HCT116 (cell line): ENCODE results near the gene SAMD7. TPM values are rescaled to one million over a fixed set of nuclear protein-coding genes. Genes with fewer than 3 reads are reported as not detected.

Source experiments
- ATAC-seq: fragments of 200-7000 bp; cut with Tn5 transposase; 2 replicates; pipeline ENCODE4 v1.9.1; 2020; ENCODE audit warnings: mild to moderate bottlenecking, moderate library complexity
- Bru-seq: library from RNA; stranded (reverse); fragments of 400-500 nt; gene quantifications from one replicate; lab custom pipeline; 2021; lab: Mats Ljungman, UMichigan
- BruChase-seq, 2 experiments: library from RNA; stranded (reverse); fragments of 400-500 nt; gene quantifications; one replicate each; lab custom pipeline; 2021; lab: Mats Ljungman, UMichigan
- BruUV-seq: library from RNA; stranded (reverse); fragments of 400-500 nt; replicated peaks from 2 replicates; lab custom pipeline; 2021; lab: Mats Ljungman, UMichigan
- CTCF ChIA-PET: fragments of 300-600 bp; sonication (Branson Sonifier 250); formaldehyde crosslinking; loops from one replicate; lab custom pipeline; 2021; ENCODE audit warnings: antibody characterized with exemption; lab: Charles Lee
- POLR2A ChIA-PET: fragments of 300-600, 350-600 bp; sonication (Branson Sonifier 250); formaldehyde crosslinking; loops from one replicate; lab custom pipeline; 2021; ENCODE audit warnings: antibody characterized with exemption; lab: Charles Lee
- RAD21 ChIA-PET, 2 experiments: fragments of 300-600 bp; sonication (Branson Sonifier 250); formaldehyde crosslinking; loops; one replicate each; lab custom pipeline; 2023; ENCODE audit warnings: low total read pairs in 2 of 2; ENCODE audit not compliant: uncharacterized antibody in 2 of 2, unreplicated experiment in 2 of 2, low non-redundant PET in 1 of 2; lab: Charles Lee
- DNase-seq: peaks from one replicate; pipeline ENCODE4 v3.0.0-alpha.2; 2010; ENCODE audit warnings: low read depth, low spot score
- H2AFZ ChIP-seq: fragments of 200-600 bp; shearing (Covaris generic), sonication (generic); 2 replicates; pipeline ENCODE4 v1.6.1; 2017; ENCODE audit warnings: low read depth, mixed run types, mixed read lengths, antibody characterized with exemption, low read length; ENCODE audit not compliant: poor library complexity, severe bottlenecking
- H3K27ac ChIP-seq: 2 replicates; pipeline ENCODE4 v1.5.1; 2012; ENCODE audit warnings: low read depth, low read length
- H3K27me3 ChIP-seq: fragments of 200-600 bp; sonication (generic); 2 replicates; pipeline ENCODE4 v1.6.1; 2016; ENCODE audit warnings: mixed run types, low read length, mixed read lengths; ENCODE audit not compliant: insufficient read depth
- H3K36me3 ChIP-seq, 2 experiments: fragments of 200-500 bp in 1 of 2; fragments of 200-600 bp in 1 of 2; sonication (Bioruptor generic) in 1 of 2; sonication (generic) in 1 of 2; 2 replicates each; pipeline versions ENCODE4 v1.5.1 to v1.6.1; 2014 to 2016; ENCODE audit warnings: low read length in 2 of 2, inconsistent platforms in 1 of 2, mixed read lengths in 1 of 2, mixed run types in 1 of 2; ENCODE audit not compliant: insufficient read depth in 2 of 2, control insufficient read depth in 1 of 2
- H3K4me1 ChIP-seq, 2 experiments: fragments of 200-600 bp in 1 of 2; sonication (generic) in 1 of 2; 2 replicates each; pipeline versions ENCODE4 v1.5.1 to v1.6.1; 2012 to 2017; ENCODE audit warnings: low read length in 2 of 2, inconsistent platforms in 1 of 2, mild to moderate bottlenecking in 1 of 2, mixed read lengths in 1 of 2, mixed run types in 1 of 2, moderate library complexity in 1 of 2; ENCODE audit not compliant: insufficient read depth in 2 of 2, control insufficient read depth in 1 of 2
- H3K4me2 ChIP-seq: fragments of 200-600 bp; sonication (generic); 2 replicates; pipeline ENCODE4 v1.6.1; 2017; ENCODE audit warnings: mixed run types, low read length, mixed read lengths
- H3K4me3 ChIP-seq, 2 experiments: fragments of 200-600 bp in 1 of 2; sonication (generic) in 1 of 2; replicated peaks in 1 of 2; 2 replicates each; pipeline ENCODE4 v1.5.1; 2011 to 2016; ENCODE audit warnings: low read length in 2 of 2, control low read depth in 1 of 2, low read depth in 1 of 2, mild to moderate bottlenecking in 1 of 2, mixed read lengths in 1 of 2, mixed run types in 1 of 2
- H3K79me2 ChIP-seq: fragments of 200-600 bp; sonication (generic); 2 replicates; pipeline ENCODE4 v1.6.1; 2017; ENCODE audit warnings: mild to moderate bottlenecking, mixed run types, low read length, moderate library complexity, mixed read lengths; ENCODE audit not compliant: insufficient read depth
- H3K9ac ChIP-seq: fragments of 200-600 bp; sonication (generic); 2 replicates; pipeline ENCODE4 v1.6.1; 2016; ENCODE audit warnings: low read length, mixed read lengths
- H3K9me2 ChIP-seq: fragments of 200-600 bp; sonication (generic), shearing (Covaris generic); 2 replicates; pipeline ENCODE4 v1.6.1; 2017; ENCODE audit warnings: mixed run types, mild to moderate bottlenecking, moderate library complexity; ENCODE audit not compliant: insufficient read depth
- H3K9me3 ChIP-seq, 2 experiments: fragments of 200-500 bp in 1 of 2; fragments of 200-600 bp in 1 of 2; sonication (Bioruptor generic) in 1 of 2; sonication (generic) in 1 of 2; 2 replicates each; pipeline ENCODE4 v1.6.1; 2014 to 2017; ENCODE audit warnings: low read length in 2 of 2, mixed read lengths in 2 of 2, inconsistent platforms in 1 of 2, low read depth in 1 of 2, mild to moderate bottlenecking in 1 of 2, mixed run types in 1 of 2, moderate library complexity in 1 of 2; ENCODE audit not compliant: control insufficient read depth in 1 of 2, insufficient read depth in 1 of 2
- H4K20me1 ChIP-seq: fragments of 200-600 bp; sonication (generic), shearing (Covaris generic); 2 replicates; pipeline ENCODE4 v1.6.1; 2017; ENCODE audit warnings: mixed run types, mild to moderate bottlenecking, moderate library complexity; ENCODE audit not compliant: insufficient read depth
- EGR1 ChIP-seq: IDR thresholded peaks from 2 replicates; pipeline ENCODE4 v1.6.1; 2012; ENCODE audit warnings: low read depth
- ELF1 ChIP-seq: IDR thresholded peaks from 2 replicates; pipeline ENCODE4 v1.6.1; 2012; ENCODE audit warnings: low read depth, borderline replicate concordance
- MAX ChIP-seq: IDR thresholded peaks from 2 replicates; pipeline ENCODE4 v1.6.1; 2012
- POLR2AphosphoS5 ChIP-seq: IDR thresholded peaks from 2 replicates; pipeline ENCODE4 v1.6.1; 2011; ENCODE audit warnings: mild to moderate bottlenecking, low read depth, low read length, moderate library complexity
- SIN3A ChIP-seq: IDR thresholded peaks from 2 replicates; pipeline ENCODE4 v1.6.1; 2012; ENCODE audit warnings: low read depth
- SP1 ChIP-seq: IDR thresholded peaks from 2 replicates; pipeline ENCODE4 v1.6.1; 2012; ENCODE audit warnings: low read depth
- SRF ChIP-seq: IDR thresholded peaks from 2 replicates; pipeline ENCODE4 v1.6.1; 2012; ENCODE audit warnings: low read depth
- ZBTB33 ChIP-seq: IDR thresholded peaks from 2 replicates; pipeline ENCODE4 v1.6.1; 2011; ENCODE audit warnings: mild to moderate bottlenecking, low read length, moderate library complexity; ENCODE audit not compliant: insufficient replicate concordance; ENCODE audit errors: extremely low read depth
- ZNF274 ChIP-seq: fragments of 200-500 bp; sonication (Bioruptor generic); IDR thresholded peaks from 2 replicates; pipeline ENCODE4 v1.6.1; 2014; ENCODE audit warnings: mild to moderate bottlenecking, low read depth, low read length, inconsistent platforms
- intact Hi-C: fragments of 100-400 bp; cut with micrococcal nuclease; formaldehyde crosslinking; loops from 2 replicates; pipeline ENCODE4 v1.10.0; 2022
- long read RNA-seq: library from polyadenylated mRNA; unstranded; transcript quantifications from one replicate; pipeline ENCODE4 v2.0.0, GENCODE V29; 2021; ENCODE audit not compliant: unreplicated experiment
- polyA plus RNA-seq: library from polyadenylated mRNA; unstranded; fragments of >200 nt; gene quantifications from 2 replicates; pipeline ENCODE4 v1.2.1, GENCODE V29; 2012; ENCODE audit warnings: missing spikeins
- total RNA-seq: library from RNA; stranded (reverse); gene quantifications from one replicate; pipeline ENCODE4 v1.2.1, GENCODE V29; 2021; ENCODE audit not compliant: unreplicated experiment

SAMD7 gene
- total RNA-seq (not detected), Bru-seq, nascent RNA (not detected), BruChase-seq, experiment 1, labeled RNA remaining after a 6-hour chase (not detected), BruChase-seq, experiment 2, labeled RNA remaining after a 2-hour chase (not detected)
- not detected in 2 replicates for polyA plus RNA-seq
- long read RNA-seq = 0 reads

- Histone ChIP-seq H3K27me3 (no peaks in the 10 kb centered on the region), H3K9me2 (no peaks in the 10 kb centered on the region), H3K4me1 (no peaks in the 10 kb centered on the region), H4K20me1 (no peaks in the 10 kb centered on the region), H3K36me3 (no peaks in the 10 kb centered on the region), H3K79me2 (no peaks in the 10 kb centered on the region), H3K27ac (no peak within 1 kb of the TSS), H3K9me3 (no peaks in the 10 kb centered on the region), H3K9ac (no peak within 1 kb of the TSS), H3K4me2 (no peak within 1 kb of the TSS), H2AFZ (no peak within 1 kb of the TSS), H3K4me3 (no peak within 1 kb of the TSS)
- CTCF ChIA-PET = no interaction called here
- BruUV-seq = no TSS peak
- ATAC-seq (no peak), DNase-seq (no peak)
- intact Hi-C loops = no loop called here
- POLR2A ChIA-PET = no interaction called here
- no peak for TF ChIP-seq SIN3A
- TF ChIP-seq SP1 = no peak
- TF ChIP-seq SRF = no peak
- TF ChIP-seq ZBTB33 = no peak
- TF ChIP-seq POLR2AphosphoS5 = no peak
- no peak for TF ChIP-seq MAX
- TF ChIP-seq EGR1 = no peak
- no peak for TF ChIP-seq ZNF274
- TF ChIP-seq ELF1 = no peak
- RAD21 ChIA-PET = no interaction called here
Measured at GRCh38 chr3:169911272-169911671, at the start of gene SAMD7. TSS of gene SAMD7 (plus strand) at chr3:169911572. CDS start at chr3:169919499, 7,927 bp downstream.
